Measurements from ENCODE around the gene PODXL2.

Gene PODXL2

DNA sequence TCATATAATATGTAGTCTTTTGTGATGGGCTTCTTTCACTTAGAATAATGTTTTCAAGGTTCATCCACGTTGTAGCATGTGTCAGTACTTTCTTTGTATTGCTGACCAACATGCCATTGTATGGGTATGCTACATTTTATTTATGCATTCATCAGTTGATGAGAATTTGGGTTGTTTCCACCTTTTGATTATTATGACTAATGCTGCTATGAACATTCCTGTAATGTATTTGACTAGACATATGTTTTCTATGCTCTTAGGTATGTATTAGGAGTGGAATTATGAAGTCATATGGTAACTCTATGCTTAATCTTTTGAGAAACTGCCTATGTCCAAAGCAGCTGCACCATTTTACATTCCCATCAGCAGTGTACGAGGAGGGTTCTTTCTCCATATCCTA, 3.2 kb upstream of the PODXL2 start:
- DNase-seq: no peak
- intact Hi-C loops (cut with DNase I): no loop called here

DNA sequence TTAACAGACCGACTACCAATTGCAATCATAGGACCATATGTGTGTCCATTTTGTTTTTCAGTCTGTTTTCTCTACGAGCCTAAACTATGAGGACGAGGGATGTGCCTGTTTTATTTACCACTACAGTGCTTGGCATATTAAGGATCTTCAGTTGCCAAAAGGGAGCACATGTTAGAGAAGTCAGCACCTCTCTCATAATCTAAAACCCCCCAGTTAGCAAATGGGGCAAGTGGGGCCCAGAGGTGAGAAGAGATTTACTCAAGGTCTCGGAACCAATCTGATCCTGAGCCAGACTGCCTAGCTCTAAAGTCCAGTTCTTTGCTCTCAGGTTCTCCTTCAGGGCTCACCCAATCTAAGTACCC, 578 bp upstream of the PODXL2 start:
- intact Hi-C loops (cut with DNase I): no loop called here

DNA sequence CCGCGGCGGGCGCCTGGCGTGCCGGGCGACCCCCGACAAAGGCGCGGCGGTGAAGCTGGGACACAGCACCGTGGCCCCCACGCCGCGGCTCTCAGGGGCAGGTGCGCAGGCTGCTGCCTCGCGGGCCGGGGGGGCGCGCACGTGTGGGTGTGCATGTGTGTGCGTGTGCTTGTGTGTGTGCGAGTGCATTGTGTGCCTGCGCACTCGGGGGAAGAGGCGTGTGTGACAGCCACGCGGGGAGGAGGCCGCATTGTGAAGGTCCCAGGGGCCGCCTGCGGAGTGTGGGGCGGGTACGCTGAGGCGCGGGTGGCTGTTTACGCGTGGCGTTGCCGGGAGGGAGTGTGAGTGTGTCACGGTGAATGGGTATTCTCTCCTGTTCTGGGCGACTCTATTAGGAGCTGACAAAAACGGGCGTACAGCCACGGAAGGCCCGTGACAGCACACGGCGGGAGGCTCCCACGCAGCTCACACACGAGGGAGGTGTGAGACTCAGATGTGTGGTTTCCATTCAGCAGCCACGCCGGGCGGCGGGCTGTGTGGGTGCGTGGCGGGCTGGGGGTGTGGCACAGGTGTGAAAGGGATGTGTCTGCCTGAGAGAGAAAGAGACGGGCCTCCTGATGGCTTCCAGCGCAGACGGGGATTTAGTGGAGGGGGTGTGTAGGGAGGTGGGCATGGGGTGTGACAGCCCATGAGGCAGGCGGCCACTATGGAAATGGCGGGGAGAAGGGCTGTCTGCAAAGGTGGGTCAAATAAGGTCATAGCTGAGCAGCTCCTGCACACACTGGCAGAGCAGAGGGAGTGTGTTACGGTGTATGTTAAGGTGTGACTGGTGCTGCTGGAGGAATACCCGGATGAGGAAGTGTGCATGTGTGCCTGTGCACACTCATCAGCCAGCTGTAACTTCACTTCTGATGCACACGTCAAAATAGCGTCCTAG, 750 bp downstream of the PODXL2 start:
- intact Hi-C loops (cut with DNase I): no loop called here
- peak in 9 of 10 donors; percentile 19 to 92 (median 31) for DNase-seq

More for the DNA sequence above, 578 bp upstream of the PODXL2 start:
- DNase-seq: no peak

DNA sequence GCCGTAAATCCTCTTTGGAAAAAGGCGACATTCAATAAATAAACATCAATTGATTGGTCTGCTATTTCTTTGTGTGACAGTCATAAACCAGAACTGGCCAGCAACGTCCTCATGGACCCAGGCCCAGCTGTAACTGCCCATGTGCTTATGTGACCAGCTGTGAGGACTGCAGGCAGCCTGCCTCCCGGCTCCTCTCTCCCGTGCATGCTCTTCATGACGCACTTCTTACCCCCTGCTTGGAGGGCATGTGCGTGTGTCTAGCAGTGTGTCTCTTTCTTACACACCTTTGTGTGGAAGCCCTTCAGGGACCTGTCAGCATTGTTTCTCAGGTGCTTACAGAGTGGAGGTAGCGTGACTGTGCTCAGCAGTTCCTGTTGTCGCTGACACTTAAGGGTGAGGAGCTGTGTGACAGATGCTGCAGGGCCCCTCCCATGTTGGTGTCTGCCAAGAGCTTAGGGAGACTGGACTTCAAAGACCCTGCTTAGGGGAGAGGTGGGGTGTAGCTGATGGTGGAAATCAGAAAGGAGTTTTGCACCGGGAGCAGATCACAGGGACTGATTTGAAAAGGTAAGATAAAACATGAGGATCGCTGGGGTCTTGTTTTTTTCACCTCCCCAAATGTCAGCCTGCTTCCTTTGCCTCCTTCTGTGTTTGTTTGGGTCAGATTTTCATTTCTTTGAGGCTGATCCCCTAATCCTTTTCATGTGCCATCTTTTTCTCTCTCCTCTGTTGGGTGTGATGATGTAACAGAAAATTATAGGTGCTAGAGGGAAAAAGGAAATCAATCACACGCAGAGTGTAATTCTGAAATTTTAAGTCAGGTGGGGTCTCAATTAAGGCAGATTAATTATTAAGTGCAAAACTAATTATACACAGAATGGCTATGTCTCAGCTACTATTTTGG, 2.1 kb downstream of the PODXL2 start:
- intact Hi-C loops (cut with DNase I): no loop called here
- DNase-seq: peak in 2 of 10 donors; percentile 62 to 72

DNA sequence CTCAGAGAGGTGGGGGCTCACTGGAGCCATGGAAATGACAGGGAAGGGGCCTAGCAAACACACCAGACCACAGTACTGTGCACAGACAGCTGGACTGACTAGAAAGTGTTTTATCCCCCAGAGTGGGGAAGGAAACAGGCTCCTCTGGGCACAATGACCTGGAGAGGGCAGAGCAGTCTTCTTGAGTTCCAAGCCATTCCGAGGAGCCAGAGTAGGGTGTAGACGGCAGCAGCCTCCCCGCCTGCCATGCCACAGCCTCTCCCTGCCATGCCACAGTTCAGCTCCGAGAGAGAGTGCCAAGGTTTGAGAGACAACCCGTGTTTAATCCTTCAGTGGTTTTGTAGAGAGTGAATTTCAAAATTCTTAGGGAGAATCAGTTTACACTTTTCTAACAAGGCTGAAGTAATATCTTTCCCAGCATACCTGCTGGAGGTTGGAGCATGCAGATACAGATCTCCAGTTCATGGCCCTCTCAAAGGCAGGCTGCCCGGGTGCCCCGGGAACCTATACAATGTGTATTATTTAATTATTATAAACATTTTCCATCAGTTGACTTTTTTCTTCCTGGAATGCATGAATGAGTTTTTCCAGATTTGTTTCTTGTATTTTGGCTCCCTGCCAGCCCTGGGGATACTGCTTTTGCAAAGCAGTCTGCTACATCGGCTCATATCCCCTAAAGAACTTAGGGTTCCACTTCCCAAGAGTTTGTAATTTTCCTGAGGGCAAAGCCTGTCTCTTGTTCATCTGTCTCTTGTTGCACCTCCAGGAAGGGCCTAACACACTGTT, 3.2 kb downstream of the PODXL2 start:
- intact Hi-C loops (cut with DNase I): no loop called here
- peak in 3 of 10 donors; percentile 39 to 67 (median 40) for DNase-seq

DNA sequence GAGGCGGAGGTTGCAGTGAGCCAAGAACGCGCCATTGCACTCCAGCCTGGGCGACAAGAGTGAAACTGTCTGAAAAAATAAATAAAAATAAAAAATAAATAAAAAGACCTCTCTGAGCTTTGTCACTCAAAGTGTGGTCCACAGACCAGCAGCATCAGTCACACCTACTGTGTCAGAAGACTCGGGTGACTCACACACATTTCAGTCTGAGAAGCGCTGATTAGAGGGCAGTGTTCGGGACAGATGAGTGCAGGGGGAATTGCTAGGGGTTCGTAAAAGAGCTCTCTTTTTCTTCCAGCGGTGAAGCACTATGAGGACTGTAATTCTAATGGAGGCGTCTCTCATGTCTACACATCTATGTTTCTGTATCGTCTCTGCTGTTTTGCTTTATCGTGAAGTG, 5.7 kb downstream of the PODXL2 start:
- intact Hi-C loops (cut with DNase I): no loop called here
- peak in 2 of 10 donors; percentile 29 to 46 for DNase-seq

DNA sequence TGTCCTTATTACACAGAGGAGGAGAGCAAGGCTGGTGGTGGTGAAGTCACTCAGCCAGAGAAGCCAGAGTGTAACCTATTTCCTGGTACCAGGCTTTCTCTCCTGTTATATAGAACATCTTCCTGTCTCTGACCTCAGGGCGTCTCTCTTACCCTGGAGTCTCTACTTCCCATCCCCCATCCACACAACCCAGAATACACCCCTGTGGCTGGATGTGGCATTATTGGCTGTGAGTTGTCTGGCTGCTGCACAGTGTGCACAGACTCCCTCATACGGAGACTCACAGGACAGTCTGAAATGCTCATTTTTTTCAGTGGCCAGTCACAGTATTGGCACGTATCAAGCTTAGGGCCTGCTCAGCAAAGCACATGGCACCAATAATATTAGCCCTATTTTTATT, 8.6 kb downstream of the PODXL2 start:
- peak in 2 of 10 donors; percentile 8 to 20 for DNase-seq
- intact Hi-C loops (cut with DNase I): no loop called here

DNA sequence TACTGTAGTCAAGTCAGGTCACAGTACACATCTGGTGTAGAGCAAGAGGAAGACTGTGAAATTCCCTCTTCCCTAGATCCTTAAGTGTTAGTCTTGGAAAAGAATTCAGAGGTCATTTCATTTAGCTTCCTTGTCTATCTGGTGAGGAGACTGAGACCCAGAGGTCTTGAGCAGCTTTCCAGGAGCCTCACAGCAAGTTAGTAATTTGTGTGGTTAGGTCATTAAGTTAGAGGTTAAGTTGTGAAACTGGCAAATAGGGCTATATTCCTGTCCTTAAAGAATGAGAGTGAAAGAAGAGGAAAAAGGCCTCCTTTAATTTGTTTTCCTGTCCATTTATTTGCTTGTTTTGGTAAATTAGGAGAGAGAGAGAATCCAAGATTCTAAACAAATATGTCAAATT, 9.0 kb downstream of the PODXL2 start:
- peak in 1 of 10 donors; percentile 1 for DNase-seq
- intact Hi-C loops (cut with DNase I): no loop called here

DNA sequence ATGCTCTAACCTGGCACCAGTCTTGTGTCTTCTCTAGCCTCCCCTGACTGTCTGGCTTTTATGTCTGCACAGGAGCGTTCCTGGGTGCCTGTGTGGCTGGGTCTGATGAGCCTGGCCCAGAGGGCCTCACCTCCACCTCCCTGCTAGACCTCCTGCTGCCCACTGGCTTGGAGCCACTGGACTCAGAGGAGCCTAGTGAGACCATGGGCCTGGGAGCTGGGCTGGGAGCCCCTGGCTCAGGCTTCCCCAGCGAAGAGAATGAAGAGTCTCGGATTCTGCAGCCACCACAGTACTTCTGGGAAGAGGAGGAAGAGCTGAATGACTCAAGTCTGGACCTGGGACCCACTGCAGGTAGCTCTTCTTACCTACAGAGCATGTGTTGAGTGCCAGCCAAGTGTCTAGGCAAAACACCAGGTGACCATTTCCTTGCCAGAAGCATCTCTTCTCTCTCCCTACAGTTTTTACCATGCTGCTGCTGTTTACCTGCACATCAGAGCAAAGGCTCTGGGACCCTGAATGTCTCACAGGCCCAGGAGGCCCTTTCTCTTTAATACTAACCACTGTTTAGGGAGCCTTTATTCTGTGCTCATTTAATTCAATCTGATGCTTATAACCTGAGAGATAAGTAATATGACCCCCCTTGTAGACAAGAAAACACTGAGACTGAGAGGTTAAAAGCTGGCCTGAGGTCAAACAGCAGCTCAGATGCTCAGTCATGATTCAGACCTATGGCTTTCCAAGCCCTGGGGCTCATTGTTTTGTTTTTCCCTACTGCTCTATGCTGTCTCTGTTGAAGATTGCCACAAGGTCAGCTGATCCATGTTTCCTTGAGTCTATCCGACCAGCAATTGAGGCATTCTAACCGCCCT, 10.4 kb downstream of the PODXL2 start:
- intact Hi-C loops (cut with DNase I): no loop called here
- peak in 3 of 10 donors; percentile 45 to 55 (median 45) for DNase-seq

DNA sequence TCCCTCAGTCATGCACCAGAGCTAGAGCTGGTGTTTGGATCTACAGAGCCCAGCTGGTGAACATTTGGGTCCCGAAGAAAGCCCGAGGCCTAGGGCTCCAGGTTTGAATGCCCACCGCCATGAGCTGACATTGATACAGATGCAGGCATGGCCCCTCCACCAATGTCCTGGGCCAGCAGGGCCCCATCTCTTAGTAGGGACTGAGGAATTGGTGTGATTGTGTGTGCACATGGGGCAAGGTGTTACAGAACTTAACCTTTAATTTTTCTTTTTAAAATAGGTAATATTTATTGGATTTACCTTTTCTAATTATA, 11.0 kb downstream of the PODXL2 start:
- intact Hi-C loops (cut with DNase I): no loop called here
- DNase-seq: peak in 2 of 10 donors; percentile 55 to 64

DNA sequence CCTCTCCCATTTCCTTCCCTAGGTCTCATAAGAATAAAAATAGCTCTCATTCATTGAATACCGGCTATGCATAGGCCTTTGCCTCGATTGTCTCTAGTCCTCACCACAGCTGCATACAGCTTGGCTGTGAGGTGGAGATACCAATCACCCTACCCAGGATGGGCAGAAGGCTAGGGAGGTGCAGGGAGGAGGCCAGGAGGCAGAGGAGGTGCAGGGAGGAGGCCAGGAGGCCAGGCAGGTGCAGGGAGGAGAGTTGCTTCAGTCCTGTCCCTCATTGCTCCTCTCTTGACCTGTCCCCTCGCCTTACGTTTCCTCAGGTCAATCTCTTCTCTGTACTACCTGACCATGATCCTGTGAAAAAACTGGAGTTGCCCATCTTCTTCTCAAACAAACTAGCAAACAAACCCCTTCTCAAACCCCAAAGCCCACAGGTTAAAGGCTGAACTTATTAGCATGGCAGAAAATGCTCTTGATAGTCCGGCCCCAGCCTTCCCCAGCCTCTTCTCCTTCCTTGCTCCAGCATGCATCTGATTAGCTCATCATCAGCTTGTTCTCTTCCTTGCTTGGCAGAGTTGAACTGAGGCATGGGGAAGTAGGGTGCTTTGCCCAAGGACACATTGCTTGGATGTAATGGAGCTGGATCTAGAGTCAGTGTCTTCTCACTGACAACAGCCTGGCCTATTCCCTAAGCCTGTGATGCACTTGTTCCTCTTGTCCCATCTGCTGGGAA, 15.8 kb downstream of the PODXL2 start:
- intact Hi-C loops (cut with DNase I): no loop called here
- DNase-seq: peak in 2 of 10 donors; percentile 16 to 55

DNA sequence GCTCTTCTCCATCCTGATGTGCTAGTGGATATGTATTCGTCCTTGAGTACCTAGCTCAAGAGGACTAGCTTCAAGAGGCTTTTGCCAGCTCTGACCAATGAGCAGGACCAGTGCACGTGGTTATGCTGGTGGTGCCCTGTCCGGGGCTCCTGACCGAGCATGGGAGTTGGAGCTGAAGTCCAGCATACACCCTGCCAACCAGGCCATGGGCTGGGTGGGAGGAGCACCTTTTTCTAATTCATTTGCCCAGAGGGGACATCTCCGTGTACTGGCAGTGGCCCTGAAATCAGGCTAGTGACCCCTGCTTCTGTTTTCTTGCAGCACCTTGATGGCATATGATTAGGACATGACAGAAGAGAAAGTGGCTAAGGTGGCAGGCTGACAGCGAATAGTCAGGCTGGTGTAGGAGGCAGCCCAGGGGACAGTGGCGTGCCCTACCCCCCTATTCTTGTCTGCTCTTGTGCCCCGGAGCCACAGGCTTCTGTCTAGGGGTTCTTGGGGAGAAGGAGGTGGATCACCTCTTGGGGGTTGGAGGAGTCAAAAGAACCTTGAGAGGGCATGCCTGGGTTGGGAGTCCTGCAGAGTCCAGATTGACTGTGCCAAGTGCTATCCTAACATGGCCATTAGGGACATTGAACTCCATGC, 16.5 kb downstream of the PODXL2 start:
- DNase-seq: peak in 2 of 10 donors; percentile 22 to 58
- intact Hi-C loops (cut with DNase I): no loop called here

DNA sequence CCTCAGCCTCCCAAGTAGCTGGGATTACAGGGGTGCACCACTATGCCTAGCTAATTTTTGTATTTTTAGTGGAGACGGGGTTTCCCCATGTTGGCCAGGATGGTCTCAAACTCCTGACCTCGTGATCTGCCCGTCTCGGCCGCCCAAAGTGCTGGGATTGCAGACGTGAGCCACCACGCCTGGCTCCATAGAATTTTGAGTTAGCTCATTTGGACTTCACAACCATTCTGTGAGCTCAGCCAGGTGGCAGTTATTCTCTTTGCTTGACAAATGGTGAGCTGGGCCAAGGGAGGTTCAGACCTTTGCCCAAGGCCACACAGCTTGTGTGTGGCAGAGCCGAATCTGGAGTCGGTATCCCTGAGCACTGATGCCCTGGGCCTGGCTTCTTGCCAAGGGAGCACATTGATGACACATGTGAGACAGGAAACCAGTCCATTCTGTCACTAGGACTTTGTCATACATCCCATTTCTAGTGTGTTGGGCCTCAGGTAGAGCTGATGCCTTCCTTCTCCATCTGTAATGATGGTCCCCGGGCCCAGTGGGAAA, 17.6 kb downstream of the PODXL2 start:
- intact Hi-C loops (cut with DNase I): no loop called here
- DNase-seq: peak in 2 of 10 donors; percentile 64 to 84

DNA sequence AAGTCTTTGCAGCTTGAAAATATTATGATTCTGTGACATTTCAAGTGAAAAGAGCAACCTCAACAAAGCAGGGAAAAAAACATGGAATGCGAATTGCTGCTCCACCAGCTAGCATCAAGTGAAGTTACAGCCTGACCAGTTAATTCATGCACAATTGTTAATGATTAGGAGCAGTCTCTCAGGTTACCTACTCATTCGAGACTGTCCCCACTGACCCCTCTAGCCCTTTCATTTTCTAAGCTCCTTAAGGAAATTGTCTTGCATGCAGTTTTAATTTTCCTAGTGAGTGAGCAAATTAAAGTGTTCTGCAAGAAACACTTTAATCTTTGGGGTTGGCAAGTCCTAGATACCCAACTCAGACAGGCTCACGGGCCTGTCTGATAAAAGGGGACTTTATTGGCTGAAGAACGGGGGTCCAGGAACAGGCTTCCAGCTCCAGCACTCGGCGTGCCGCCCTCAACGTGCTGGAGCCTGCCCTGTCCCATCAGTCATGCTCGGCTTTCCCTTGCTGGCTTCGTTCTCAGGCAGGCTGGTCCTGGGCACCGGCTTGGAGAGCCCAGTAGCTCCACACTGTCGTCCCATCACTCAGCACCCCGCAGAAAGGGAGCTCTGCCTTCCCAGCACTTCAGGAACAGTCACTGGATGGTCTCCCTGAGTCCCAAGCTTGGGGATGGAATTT, 18.3 kb downstream of the PODXL2 start:
- intact Hi-C loops (cut with DNase I): no loop called here
- peak in 2 of 10 donors; percentile 22 to 40 for DNase-seq

DNA sequence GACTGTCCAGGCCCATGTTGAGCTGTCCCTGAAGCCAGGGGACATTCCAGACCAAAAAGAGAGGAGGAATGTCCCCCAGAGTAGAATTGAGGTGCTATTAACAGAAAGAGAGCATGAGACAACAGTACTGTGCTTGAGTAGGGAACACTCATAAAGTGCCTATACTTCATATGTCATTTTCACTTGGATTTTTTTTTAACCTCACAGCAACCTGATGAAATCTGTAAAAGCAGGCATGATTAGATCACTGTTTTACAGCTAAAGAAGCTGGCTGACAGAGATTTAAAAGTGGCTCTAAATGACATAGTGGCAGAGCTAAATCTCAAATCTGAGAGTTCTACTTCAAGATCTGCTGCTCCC, 18.8 kb downstream of the PODXL2 start:
- intact Hi-C loops (cut with DNase I): no loop called here
- DNase-seq: no peak

DNA sequence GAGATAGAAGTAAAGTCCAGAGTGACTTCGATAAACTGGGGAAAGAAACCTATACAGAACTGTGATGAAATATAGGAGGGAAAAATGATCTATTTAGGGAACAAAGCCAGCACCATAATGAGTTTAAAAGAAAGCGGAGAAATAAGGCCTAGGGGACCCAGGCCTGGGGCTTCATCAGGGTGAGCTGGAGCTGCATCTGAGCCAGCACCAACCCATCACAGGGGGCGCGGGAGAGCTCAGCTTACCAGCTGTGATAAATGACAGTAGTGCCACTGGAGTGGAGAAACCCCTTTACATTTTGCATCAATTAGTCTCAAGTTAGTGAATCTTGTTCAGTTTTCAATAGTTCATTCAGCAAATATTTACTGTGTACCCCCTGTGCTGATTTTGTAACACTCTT, 21.3 kb downstream of the PODXL2 start:
- intact Hi-C loops (cut with DNase I): no loop called here
- peak in 1 of 10 donors; percentile 57 for DNase-seq

DNA sequence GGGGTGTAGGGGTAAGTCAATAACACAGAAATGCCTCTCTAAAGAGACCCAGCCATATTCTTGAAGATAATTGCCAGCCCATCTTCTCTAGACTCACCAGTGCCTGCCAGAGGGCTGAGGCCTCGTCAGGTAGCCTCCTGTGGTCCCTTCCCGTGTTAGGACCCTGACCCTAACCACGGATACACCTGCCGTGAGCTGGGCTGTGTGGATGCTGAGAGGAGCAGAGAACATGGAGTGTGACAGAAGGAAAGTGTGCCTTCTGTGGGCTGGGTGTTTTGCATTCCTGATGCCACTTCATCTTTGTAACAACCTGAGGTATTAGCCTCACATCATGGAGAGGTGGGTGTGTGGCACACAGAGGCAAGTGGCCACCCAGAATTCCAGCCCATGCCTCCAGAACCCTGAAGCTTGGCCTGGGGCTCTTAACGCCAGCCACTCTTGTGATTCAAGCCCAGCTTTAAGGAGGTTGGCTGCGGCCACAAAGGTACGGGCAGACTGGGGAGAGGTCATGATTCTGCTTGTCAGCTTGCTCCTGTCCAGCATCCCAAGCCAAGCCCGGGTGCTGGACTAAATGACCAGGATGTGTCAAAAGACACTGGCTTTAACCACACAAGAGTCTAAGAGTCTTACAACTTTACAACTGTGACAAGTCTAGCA, 22.7 kb downstream of the PODXL2 start:
- intact Hi-C loops (cut with DNase I): loop anchor here (1.0 kb wide), 1 partner anchor 320 kb away; no protein-coding TSS in a partner anchor
- DNase-seq: peak in 2 of 10 donors; percentile 40 to 52

All from posterior cingulate gyrus (tissue), 11 donors.